IMR-90 (cell line): ENCODE results near the gene WNK3. TPM values are rescaled to one million over a fixed set of nuclear protein-coding genes. Genes with fewer than 3 reads are reported as not detected.

ENCODE experiments used
- ATAC-seq: fragments of 200-7000 bp; cut with Tn5 transposase; 2 replicates; pipeline ENCODE4 v1.9.1; 2020; ENCODE audit warnings: low read depth, mild to moderate bottlenecking, moderate library complexity
- BruUV-seq: library from RNA; stranded (reverse); fragments of 400-500 nt; replicated peaks from 2 replicates; lab custom pipeline; 2021; lab: Mats Ljungman, UMichigan
- CTCF ChIA-PET: fragments of 300-600 bp; formaldehyde crosslinking; extraction: SDS; loops from one replicate; lab custom pipeline; 2021; ENCODE audit warnings: antibody characterized with exemption; lab: Yijun Ruan, JAX
- POLR2A ChIA-PET: fragments of 300-600 bp; sonication (Branson Sonifier 250); formaldehyde crosslinking; loops from one replicate; lab custom pipeline; 2022; ENCODE audit warnings: antibody characterized with exemption; ENCODE audit not compliant: unreplicated experiment; lab: Charles Lee
- DNase-seq: peaks from one replicate; pipeline ENCODE4 v3.0.0; 2013
- H2AFZ ChIP-seq: replicated peaks from 2 replicates; pipeline ENCODE3; 2013; ENCODE audit warnings: low read length, mild to moderate bottlenecking; ENCODE audit not compliant: poor library complexity
- H2AK5ac ChIP-seq: 2 replicates; pipeline ENCODE4 v1.6.1; 2013; ENCODE audit warnings: low read depth, low read length, inconsistent platforms
- H2AK9ac ChIP-seq: replicated peaks from 2 replicates; pipeline ENCODE3; 2013; ENCODE audit warnings: mild to moderate bottlenecking, low read depth, low read length, moderate library complexity; ENCODE audit not compliant: poor library complexity
- H2BK120ac ChIP-seq: 2 replicates; pipeline ENCODE4 v1.6.1; 2013; ENCODE audit warnings: low read depth, low read length, inconsistent platforms
- H2BK15ac ChIP-seq: 3 replicates; pipeline ENCODE4 v1.6.1; 2013; ENCODE audit warnings: low read depth, low read length, inconsistent platforms
- H2BK20ac ChIP-seq: 2 replicates; pipeline ENCODE4 v1.6.1; 2013; ENCODE audit warnings: low read depth, mild to moderate bottlenecking, inconsistent platforms, low read length, moderate library complexity
- H2BK5ac ChIP-seq: 2 replicates; pipeline ENCODE4 v1.6.1; 2013; ENCODE audit warnings: mild to moderate bottlenecking, low read depth, low read length, inconsistent platforms; ENCODE audit not compliant: poor library complexity, severe bottlenecking
- H3K14ac ChIP-seq: replicated peaks from 2 replicates; pipeline ENCODE4 v1.6.1; 2013; ENCODE audit warnings: low read depth, low read length, inconsistent platforms
- H3K18ac ChIP-seq: 2 replicates; pipeline ENCODE4 v1.6.1; 2013; ENCODE audit warnings: low read depth, low read length, control low read depth
- H3K23ac ChIP-seq: 2 replicates; pipeline ENCODE4 v1.6.1; 2013; ENCODE audit warnings: low read depth, low read length, inconsistent platforms
- H3K27ac ChIP-seq: 2 replicates; pipeline ENCODE4 v1.5.1; 2013; ENCODE audit warnings: mild to moderate bottlenecking, control low read depth, low read length; ENCODE audit not compliant: insufficient read depth
- H3K27me3 ChIP-seq: 2 replicates; pipeline ENCODE4 v1.6.1; 2013; ENCODE audit warnings: low read length; ENCODE audit not compliant: control insufficient read depth, insufficient read depth
- H3K36me3 ChIP-seq: 2 replicates; pipeline ENCODE4 v1.6.1; 2013; ENCODE audit warnings: low read length, mixed read lengths; ENCODE audit not compliant: control insufficient read depth, insufficient read depth
- H3K4ac ChIP-seq: 2 replicates; pipeline ENCODE4 v1.6.1; 2013; ENCODE audit warnings: low read depth, low read length, inconsistent platforms
- H3K4me1 ChIP-seq: 2 replicates; pipeline ENCODE4 v1.6.1; 2013; ENCODE audit warnings: low read length, mixed read lengths; ENCODE audit not compliant: control insufficient read depth, insufficient read depth
- H3K4me2 ChIP-seq: 2 replicates; pipeline ENCODE4 v1.6.1; 2013; ENCODE audit warnings: low read depth, mild to moderate bottlenecking, control low read depth, low read length, moderate library complexity
- H3K4me3 ChIP-seq: 2 replicates; pipeline ENCODE4 v1.5.1; 2013; ENCODE audit warnings: low read depth, mild to moderate bottlenecking, control low read depth, low read length, moderate library complexity; ENCODE audit not compliant: insufficient read depth
- H3K56ac ChIP-seq: 2 replicates; pipeline ENCODE4 v1.6.1; 2013; ENCODE audit warnings: low read length, inconsistent platforms; ENCODE audit not compliant: insufficient read depth; ENCODE audit errors: extremely low read depth
- H3K79me1 ChIP-seq, 2 experiments: 2 replicates each; pipeline ENCODE4 v1.6.1; 2013; ENCODE audit warnings: low read length in 2 of 2, inconsistent platforms in 1 of 2, low read depth in 1 of 2
- H3K9ac ChIP-seq: 2 replicates; pipeline ENCODE4 v1.6.1; 2013; ENCODE audit warnings: low read depth, low read length, control low read depth
- H3K9me1 ChIP-seq: 2 replicates; pipeline ENCODE4 v1.6.1; 2013; ENCODE audit warnings: low read length, inconsistent platforms; ENCODE audit not compliant: insufficient read depth
- H3K9me3 ChIP-seq: 2 replicates; pipeline ENCODE4 v1.6.1; 2013; ENCODE audit warnings: low read length; ENCODE audit not compliant: control insufficient read depth, insufficient read depth
- H4K20me1 ChIP-seq: 2 replicates; pipeline ENCODE4 v1.6.1; 2013; ENCODE audit warnings: low read length, inconsistent platforms; ENCODE audit not compliant: insufficient read depth
- H4K5ac ChIP-seq: 2 replicates; pipeline ENCODE4 v1.6.1; 2013; ENCODE audit warnings: mild to moderate bottlenecking, low read depth, low read length, control low read depth
- H4K8ac ChIP-seq, 2 experiments: 2 replicates each; pipeline ENCODE4 v1.6.1; 2013; ENCODE audit warnings: low read depth in 2 of 2, low read length in 2 of 2, control low read depth in 1 of 2, inconsistent platforms in 1 of 2
- H4K91ac ChIP-seq: 2 replicates; pipeline ENCODE4 v1.6.1; 2013; ENCODE audit warnings: low read depth, low read length, inconsistent platforms; ENCODE audit not compliant: insufficient read depth
- BHLHE40 ChIP-seq: fragments of 150-350 bp; IDR thresholded peaks from 2 replicates; pipeline ENCODE4 v1.6.1; 2016; ENCODE audit warnings: mild to moderate bottlenecking, low read depth, low read length
- CEBPB ChIP-seq: IDR thresholded peaks from 2 replicates; pipeline ENCODE4 v1.6.1; 2012; ENCODE audit warnings: low read depth, low read length, improper control_type of control experiment
- CHD1 ChIP-seq: IDR thresholded peaks from 2 replicates; pipeline ENCODE4 v1.6.1; 2012; ENCODE audit warnings: low read depth, low read length, improper control_type of control experiment
- FOS ChIP-seq: fragments of 150-350 bp; IDR thresholded peaks from 2 replicates; pipeline ENCODE4 v1.6.1; 2016; ENCODE audit warnings: low read depth, low read length
- MAFK ChIP-seq: IDR thresholded peaks from 2 replicates; pipeline ENCODE4 v1.6.1; 2012; ENCODE audit warnings: low read depth, low read length, improper control_type of control experiment
- MAZ ChIP-seq: IDR thresholded peaks from 2 replicates; pipeline ENCODE4 v1.6.1; 2012; ENCODE audit warnings: low read depth, mild to moderate bottlenecking, low read length, improper control_type of control experiment, moderate library complexity, borderline replicate concordance
- MXI1 ChIP-seq: IDR thresholded peaks from 2 replicates; pipeline ENCODE4 v1.6.1; 2012; ENCODE audit warnings: low read depth, mild to moderate bottlenecking, low read length, moderate library complexity, borderline replicate concordance
- NFE2L2 ChIP-seq: fragments of 150-350 bp; IDR thresholded peaks from 2 replicates; pipeline ENCODE4 v1.6.1; 2016; ENCODE audit warnings: low read depth, mild to moderate bottlenecking, low read length
- RAD21 ChIP-seq: IDR thresholded peaks from 2 replicates; pipeline ENCODE4 v1.6.1; 2012; ENCODE audit warnings: low read length, improper control_type of control experiment
- RFX5 ChIP-seq: IDR thresholded peaks from 2 replicates; pipeline ENCODE4 v1.8.0; 2012; ENCODE audit warnings: low read depth, mild to moderate bottlenecking, low read length, moderate library complexity
- SMC3 ChIP-seq: fragments of 150-350 bp; IDR thresholded peaks from 2 replicates; pipeline ENCODE4 v1.6.1; 2016; ENCODE audit warnings: low read depth, mild to moderate bottlenecking, antibody characterized with exemption, low read length, moderate library complexity
- USF2 ChIP-seq: fragments of 150-350 bp; IDR thresholded peaks from 2 replicates; pipeline ENCODE4 v1.6.1; 2017; ENCODE audit warnings: mild to moderate bottlenecking, antibody characterized with exemption, low read length, low read depth
- WGBS, 2 experiments: methylation state at CpG; one replicate each; pipeline versions ENCODE4 v1.1.5 to v1.1.7; 2013; ENCODE audit warnings: missing lambda C conversion rate in 2 of 2; ENCODE audit not compliant: insufficient read length in 1 of 2; ENCODE audit errors: extremely low coverage in 2 of 2; 5-methylcytosine and 5-hydroxymethylcytosine counted together
- dilution Hi-C: fragments of 300-500 bp; cut with HindIII; formaldehyde crosslinking; loops from one replicate; pipeline ENCODE4 v1.14.3; 2018; ENCODE audit warnings: low sequenced_read_pairs; ENCODE audit not compliant: unreplicated experiment
- in situ Hi-C: fragments of 300-500 bp; cut with MboI; formaldehyde crosslinking; loops from 3 replicates; pipeline ENCODE4 v1.14.3; 2019; ENCODE audit warnings: low sequenced_read_pairs, inconsistent platforms, mixed read lengths
- intact Hi-C: fragments of 100-400 bp; cut with micrococcal nuclease; formaldehyde crosslinking; loops from 2 replicates; pipeline ENCODE4 v1.10.0; 2022
- polyA plus RNA-seq, 3 experiments: library from polyadenylated mRNA; depleted of rRNA; stranded (reverse); fragments of >200 nt; gene quantifications; 2 replicates each; pipeline ENCODE4 v1.2.3, GENCODE V29; 2012; ENCODE audit warnings: low replicate concordance in 1 of 3
- total RNA-seq: library from RNA; depleted of rRNA; stranded (reverse); fragments of >200 nt; gene quantifications from 2 replicates; pipeline ENCODE4 v1.2.3, GENCODE V29; 2012
- TF ChIP-seq, protein P1 (sequence below): conservative IDR thresholded peaks from 2 replicates; pipeline ENCODE4 v1.5.1; 2012; ENCODE audit warnings: mild to moderate bottlenecking, low read depth, low read length, improper control_type of control experiment

The WNK3 gene
- total and polyA plus RNA-seq, 2 of the 4 experiments (the other 2 are of a cell fraction), result 0.15 to 1.4 TPM

DNA sequence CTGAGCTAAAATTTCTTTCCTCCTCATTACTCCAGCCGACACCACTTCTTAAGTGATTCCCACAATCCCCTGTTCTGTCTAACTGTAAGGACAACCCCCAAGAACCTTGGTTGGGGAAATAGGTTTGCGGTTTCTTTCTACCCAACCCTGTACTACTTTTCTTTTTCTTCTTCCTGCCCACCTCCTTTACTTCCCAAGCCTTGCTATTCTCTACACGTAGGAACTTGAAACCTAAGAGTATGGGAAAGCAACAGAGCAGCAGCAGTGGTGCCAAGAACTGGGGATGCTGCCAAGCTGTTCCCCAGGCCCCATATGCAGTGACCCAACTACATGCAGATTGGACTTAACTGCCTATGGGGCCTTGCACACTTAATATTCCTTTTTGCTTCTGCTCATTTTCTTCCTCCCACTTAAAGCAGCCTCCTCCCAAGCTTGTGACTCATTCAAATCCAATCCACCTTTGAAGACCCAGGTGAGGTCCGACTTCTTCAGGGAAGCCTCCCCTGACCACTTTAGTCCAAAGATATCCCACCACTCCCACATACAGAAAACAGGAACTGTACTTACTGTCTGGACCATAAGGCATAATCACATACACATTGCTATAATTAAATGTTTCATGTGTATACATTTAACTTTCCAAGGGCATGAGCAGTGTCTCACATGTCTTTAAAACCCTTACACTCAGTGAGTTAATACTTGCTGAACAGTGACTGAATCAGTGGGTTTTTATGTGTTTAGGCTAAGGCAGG is 176.5 kb downstream of the WNK3 start:
- ChIA-PET CTCF (interaction anchor here (0.6 to 1.6 kb wide), 3 partner anchors 10 to 152 kb away, joined by 3 to 6 read pairs (median 4); no protein-coding TSS in a partner anchor), POLR2A (no interaction called here)
- Histone ChIP-seq H3K14ac (peak overlapping the region; percentile 31; the same call in 1 of the 2 replicates), H3K9me3 (no peaks in the 10 kb centered on the region), H2BK5ac (peak overlapping the region; percentile 73), H3K9me1 (peaks cover 2% of the 10 kb centered on the region; the same call in 1 of the 2 replicates), H2BK20ac (no peak overlapping the region), H3K18ac (peak overlapping the region; percentile 34; the same call in 1 of the 2 replicates), H2BK15ac (no peak overlapping the region), H3K56ac (no peak overlapping the region; the same call in 1 of the 2 replicates), H3K4me3 (peak overlapping the region; percentile 93; the same call in 1 of the 2 replicates), H3K27me3 (no peaks in the 10 kb centered on the region), H3K9ac (peak overlapping the region; percentile 87), H2BK120ac (peak overlapping the region; percentile 33; the same call in 1 of the 2 replicates), H4K91ac (no peak overlapping the region), H4K20me1 (no peaks in the 10 kb centered on the region; the same call in 1 of the 2 replicates), H2AK9ac (no peak overlapping the region), H2AFZ (peak overlapping the region; percentile 8), H3K4ac (peak overlapping the region; percentile 83), H3K23ac (peak overlapping the region; percentile 75), H3K79me1 (peaks cover 5 to 21% of the 10 kb centered on the region in 2 experiments; a peak in 3 of 4 replicates), H2AK5ac (no peak overlapping the region), H3K4me1 (peaks cover 5% of the 10 kb centered on the region), H3K27ac (peak overlapping the region; percentile 96; the same call in 1 of the 2 replicates), H3K36me3 (no peaks in the 10 kb centered on the region), H3K4me2 (peak overlapping the region; percentile 99), H4K5ac (peak overlapping the region; percentile 29; the same call in 1 of the 2 replicates), H4K8ac (peak overlapping the region; percentile 34 to 35; a peak in 2 of 4 replicates)
- in situ Hi-C loops (no loop called here), intact Hi-C loops (loop anchor here (5.0 to 10.0 kb wide), 2 partner anchors 139 to 497 kb away; partner anchors contain the start of genes HUWE1 and PHF8), dilution Hi-C loops (no loop called here)
- ATAC-seq (no peak), DNase-seq (peak; percentile 41)
- BruUV-seq, result no TSS peak
- no CpG with 5 or more reads among the region's 4 CpGs for WGBS, 2 experiments
- TF ChIP-seq, protein P1, sequence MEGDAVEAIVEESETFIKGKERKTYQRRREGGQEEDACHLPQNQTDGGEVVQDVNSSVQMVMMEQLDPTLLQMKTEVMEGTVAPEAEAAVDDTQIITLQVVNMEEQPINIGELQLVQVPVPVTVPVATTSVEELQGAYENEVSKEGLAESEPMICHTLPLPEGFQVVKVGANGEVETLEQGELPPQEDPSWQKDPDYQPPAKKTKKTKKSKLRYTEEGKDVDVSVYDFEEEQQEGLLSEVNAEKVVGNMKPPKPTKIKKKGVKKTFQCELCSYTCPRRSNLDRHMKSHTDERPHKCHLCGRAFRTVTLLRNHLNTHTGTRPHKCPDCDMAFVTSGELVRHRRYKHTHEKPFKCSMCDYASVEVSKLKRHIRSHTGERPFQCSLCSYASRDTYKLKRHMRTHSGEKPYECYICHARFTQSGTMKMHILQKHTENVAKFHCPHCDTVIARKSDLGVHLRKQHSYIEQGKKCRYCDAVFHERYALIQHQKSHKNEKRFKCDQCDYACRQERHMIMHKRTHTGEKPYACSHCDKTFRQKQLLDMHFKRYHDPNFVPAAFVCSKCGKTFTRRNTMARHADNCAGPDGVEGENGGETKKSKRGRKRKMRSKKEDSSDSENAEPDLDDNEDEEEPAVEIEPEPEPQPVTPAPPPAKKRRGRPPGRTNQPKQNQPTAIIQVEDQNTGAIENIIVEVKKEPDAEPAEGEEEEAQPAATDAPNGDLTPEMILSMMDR, result no peak
- TF ChIP-seq RAD21 (no peak), USF2 (no peak), RFX5 (no peak), SMC3 (no peak), BHLHE40 (no peak), MXI1 (no peak), MAFK (no peak), FOS (no peak), MAZ (no peak), CHD1 (no peak), NFE2L2 (no peak), CEBPB (no peak)
